Progenitor cell of endocrine pancreas (in vitro differentiated cells): ENCODE data around the gene FOXE1. TPM values are rescaled to one million over a fixed set of nuclear protein-coding genes. Genes with fewer than 3 reads are reported as not detected.

Source experiments
- DNase-seq: peaks from one replicate; pipeline ENCODE4 v3.0.0; 2021; ENCODE audit warnings: low spot score; ENCODE audit not compliant: unreplicated experiment
- H3K27ac Mint-ChIP-seq: 2 replicates; pipeline ENCODE4 v1.8.0; 2021; ENCODE audit warnings: mild to moderate bottlenecking, moderate library complexity, mixed read lengths
- H3K27me3 Mint-ChIP-seq: 2 replicates; pipeline ENCODE4 v1.8.0; 2021; ENCODE audit warnings: mixed read lengths
- H3K36me3 Mint-ChIP-seq: 2 replicates; pipeline ENCODE4 v1.8.0; 2022; ENCODE audit warnings: mixed read lengths; ENCODE audit not compliant: insufficient read depth
- H3K4me1 Mint-ChIP-seq: 2 replicates; pipeline ENCODE4 v1.8.0; 2021; ENCODE audit warnings: low read depth, mixed read lengths
- H3K4me3 Mint-ChIP-seq: 2 replicates; pipeline ENCODE4 v1.8.0; 2021; ENCODE audit warnings: low read depth, mild to moderate bottlenecking, moderate library complexity, mixed read lengths
- H3K9me3 Mint-ChIP-seq: 2 replicates; pipeline ENCODE4 v1.8.0; 2021; ENCODE audit warnings: low read depth, mixed read lengths
- CTCF ChIP-seq: fragments of 200-600 bp; sonication (generic); IDR thresholded peaks from one replicate; pipeline ENCODE4 v1.5.0; 2021; ENCODE audit warnings: antibody characterized with exemption, mild to moderate bottlenecking; ENCODE audit not compliant: unreplicated experiment
- total RNA-seq: library from RNA; stranded (reverse); gene quantifications from 2 replicates; pipeline ENCODE4 v1.2.1, GENCODE V29; 2021

The FOXE1 gene
- total RNA-seq, 1 donor from 2014 or later = 0.29 TPM

DNA sequence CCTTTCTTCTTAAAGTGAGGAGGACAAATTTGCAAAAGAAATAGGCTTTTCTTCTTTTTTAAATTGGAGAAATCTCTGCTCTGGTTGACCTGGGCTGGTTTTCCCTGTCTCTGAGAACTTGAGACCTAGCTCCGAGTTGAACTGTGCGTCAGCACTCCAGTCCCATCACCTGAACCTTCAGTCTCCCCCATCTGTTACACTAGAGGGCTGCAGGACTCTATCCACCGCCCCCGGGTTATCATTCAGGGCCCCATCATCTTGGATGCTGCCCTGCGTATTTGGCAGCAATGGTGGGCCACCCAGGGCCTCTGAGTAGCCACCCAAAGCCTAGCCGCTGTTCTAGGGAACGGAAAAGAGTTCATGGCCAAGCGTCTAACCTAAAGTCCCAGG, 2.5 kb downstream of the FOXE1 start:
- H3K36me3 Mint-ChIP-seq = no peaks in the 10 kb centered on the region
- H3K27me3 Mint-ChIP-seq = peaks cover 86% of the 10 kb centered on the region
- no peak for TF ChIP-seq CTCF
- peaks cover 5% of the 10 kb centered on the region for H3K4me1 Mint-ChIP-seq
- H3K9me3 Mint-ChIP-seq = no peaks in the 10 kb centered on the region
- H3K4me3 Mint-ChIP-seq = no peak overlapping the region
- H3K27ac Mint-ChIP-seq = no peak overlapping the region
- no peak for DNase-seq

- Mint-ChIP-seq H3K4me3 (no peak overlapping the region), H3K27me3 (peaks cover 86% of the 10 kb centered on the region), H3K9me3 (no peaks in the 10 kb centered on the region), H3K27ac (no peak overlapping the region), H3K4me1 (peaks cover 5% of the 10 kb centered on the region), H3K36me3 (no peaks in the 10 kb centered on the region)
- no peak for TF ChIP-seq CTCF
- no peak for DNase-seq
Observed at GRCh38 chr9:97855899-97856298, 2.9 kb downstream of the FOXE1 start.

- Mint-ChIP-seq H3K9me3 (no peaks in the 10 kb centered on the region), H3K27ac (no peak overlapping the region), H3K4me3 (no peak overlapping the region), H3K4me1 (peaks cover 5% of the 10 kb centered on the region), H3K27me3 (peaks cover 87% of the 10 kb centered on the region), H3K36me3 (no peaks in the 10 kb centered on the region)
- TF ChIP-seq CTCF = no peak
- no peak for DNase-seq
Observed at GRCh38 chr9:97856857-97857605, 4.0 kb downstream of the FOXE1 start.

DNA sequence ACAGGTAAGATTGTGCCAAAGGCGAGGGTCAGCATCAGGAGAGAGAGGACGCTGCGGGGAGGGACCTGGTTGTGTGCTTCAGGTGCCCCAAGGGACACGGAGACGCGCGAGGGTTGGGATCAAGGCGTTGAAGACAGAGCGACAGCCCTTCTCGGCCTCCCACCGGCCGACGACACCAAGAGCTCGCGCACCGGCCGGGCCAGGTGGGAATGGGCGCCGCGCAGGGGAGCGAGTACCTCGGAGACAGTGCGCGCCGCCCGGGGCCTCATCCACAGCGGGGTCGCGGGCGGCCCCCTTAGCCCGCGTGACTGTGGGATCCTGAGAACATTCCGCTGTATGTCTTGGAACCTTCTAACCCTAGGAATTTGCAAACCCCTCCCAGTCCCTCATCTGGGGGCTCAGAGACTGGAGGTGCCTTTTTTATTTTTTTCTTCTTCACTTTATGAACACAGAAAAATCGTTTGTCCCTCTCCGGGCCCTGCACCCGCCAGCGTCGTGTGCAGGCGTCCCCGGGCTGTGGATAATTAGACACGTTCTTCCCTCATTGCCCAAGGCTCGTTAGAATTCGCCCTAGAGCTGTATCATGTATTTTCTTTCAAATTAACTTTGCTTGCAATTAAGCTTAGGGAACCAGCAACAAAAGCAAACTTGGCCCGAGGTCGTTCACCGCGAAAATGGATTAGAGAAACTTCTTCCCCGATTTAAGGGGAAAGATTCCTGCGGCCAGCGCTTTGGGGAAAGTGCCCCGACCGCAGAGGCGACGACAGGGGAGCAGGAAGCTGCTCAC, 4.8 kb downstream of the FOXE1 start:
- Mint-ChIP-seq H3K4me1 (peaks cover 5% of the 10 kb centered on the region), H3K27ac (no peak overlapping the region), H3K4me3 (no peak overlapping the region), H3K27me3 (peaks cover 87% of the 10 kb centered on the region), H3K9me3 (no peaks in the 10 kb centered on the region), H3K36me3 (no peaks in the 10 kb centered on the region)
- TF ChIP-seq CTCF = no peak
- no peak for DNase-seq

GRCh38 chr9:97858393-97858713, 5.3 kb downstream of the FOXE1 start:
- no peaks in the 10 kb centered on the region for H3K9me3 Mint-ChIP-seq
- H3K27me3 Mint-ChIP-seq = peaks cover 90% of the 10 kb centered on the region
- H3K27ac Mint-ChIP-seq = no peak overlapping the region
- TF ChIP-seq CTCF = no peak
- H3K4me3 Mint-ChIP-seq = no peak overlapping the region
- H3K4me1 Mint-ChIP-seq = peaks cover 5% of the 10 kb centered on the region
- DNase-seq = no peak
- no peaks in the 10 kb centered on the region for H3K36me3 Mint-ChIP-seq
